NCI-H2227 treated with DMSO at 0.1 percent for 48 hours (cell line): ENCODE data around the gene ANKRD39.

Source experiments
- DNase-seq: peaks from one replicate; lab custom pipeline; 2025; lab: John Stamatoyannopoulos, UW

ANKRD39 gene

GRCh38 chr2:96853321-96853720 is 4.5 kb downstream of the ANKRD39 start:
- no peak for DNase-seq

GRCh38 chr2:96852667-96853066 is 5.1 kb downstream of the ANKRD39 start:
- DNase-seq, result no peak

- DNase-seq, result no peak
Observed at GRCh38 chr2:96848264-96848663, 9.6 kb downstream of the ANKRD39 start.

DNA sequence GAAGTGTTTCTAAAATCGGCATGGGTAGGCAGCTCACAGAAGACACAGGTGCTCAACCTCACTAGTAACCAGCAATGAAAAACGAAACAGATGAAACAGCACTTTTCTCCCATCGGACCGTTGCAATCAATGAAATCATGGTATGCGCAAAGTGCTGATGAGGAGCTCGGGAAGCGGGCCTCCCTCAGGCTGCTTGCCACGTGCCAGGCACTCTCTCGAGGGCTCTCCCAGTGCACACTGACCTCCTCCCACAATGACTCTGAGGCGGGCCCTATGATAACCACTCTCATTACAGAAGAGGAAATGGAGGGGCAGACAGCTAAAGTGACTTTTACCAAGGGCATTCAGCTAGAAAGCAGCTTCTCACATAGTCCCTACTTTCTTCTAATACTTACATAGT is 10.2 kb downstream of the ANKRD39 start:
- no peak for DNase-seq

GRCh38 chr2:96846825-96847224 is 11.0 kb downstream of the ANKRD39 start:
- no peak for DNase-seq

GRCh38 chr2:96844405-96844808 is 13.4 kb downstream of the ANKRD39 start:
- no peak for DNase-seq

DNA sequence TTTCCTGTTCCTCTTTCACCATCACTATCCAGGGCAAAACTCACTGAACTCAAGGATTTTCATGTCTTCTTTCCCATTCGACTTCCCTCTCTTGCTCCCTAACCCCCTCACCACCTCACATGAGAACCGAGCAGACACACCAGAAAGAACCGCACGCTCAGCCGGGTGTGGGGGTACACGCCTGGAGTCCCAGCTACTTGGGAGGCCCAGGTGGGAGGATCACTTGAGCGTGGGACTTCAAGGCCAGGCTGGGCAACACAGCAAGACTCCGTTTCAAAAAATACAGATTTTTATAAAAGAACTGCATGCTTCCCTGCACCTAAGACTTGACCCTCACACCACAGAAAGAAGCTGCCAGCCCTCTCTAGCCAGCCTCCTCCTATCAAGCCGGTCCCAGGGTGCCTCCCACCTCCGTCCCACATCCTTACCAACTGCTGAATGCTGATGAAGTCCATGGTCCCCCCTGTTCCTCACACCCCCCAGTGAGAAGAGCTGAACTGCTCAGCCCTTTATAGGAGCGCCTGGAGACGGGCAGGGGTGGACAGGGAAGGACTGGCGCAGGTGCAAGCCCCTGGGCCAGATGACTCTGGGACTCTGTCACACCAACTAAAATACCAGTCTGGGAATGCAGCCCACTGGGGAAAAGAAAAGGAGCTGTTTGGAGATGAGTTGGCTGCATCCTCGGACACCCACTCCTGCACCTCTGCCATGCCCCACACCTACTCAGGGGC is 14.1 kb downstream of the ANKRD39 start, which contains the start of gene ANKRD23:
TSS of gene ANKRD23 (minus strand) at position 484 of the 731 bp plus-strand sequence. CDS start at position 455, 29 bp downstream.
- no peak for DNase-seq

GRCh38 chr2:96842600-96842999 is 15.2 kb downstream of the ANKRD39 start:
- no peak for DNase-seq

- no peak for DNase-seq
Observed at GRCh38 chr2:96841701-96842495, 15.9 kb downstream of the ANKRD39 start.

DNA sequence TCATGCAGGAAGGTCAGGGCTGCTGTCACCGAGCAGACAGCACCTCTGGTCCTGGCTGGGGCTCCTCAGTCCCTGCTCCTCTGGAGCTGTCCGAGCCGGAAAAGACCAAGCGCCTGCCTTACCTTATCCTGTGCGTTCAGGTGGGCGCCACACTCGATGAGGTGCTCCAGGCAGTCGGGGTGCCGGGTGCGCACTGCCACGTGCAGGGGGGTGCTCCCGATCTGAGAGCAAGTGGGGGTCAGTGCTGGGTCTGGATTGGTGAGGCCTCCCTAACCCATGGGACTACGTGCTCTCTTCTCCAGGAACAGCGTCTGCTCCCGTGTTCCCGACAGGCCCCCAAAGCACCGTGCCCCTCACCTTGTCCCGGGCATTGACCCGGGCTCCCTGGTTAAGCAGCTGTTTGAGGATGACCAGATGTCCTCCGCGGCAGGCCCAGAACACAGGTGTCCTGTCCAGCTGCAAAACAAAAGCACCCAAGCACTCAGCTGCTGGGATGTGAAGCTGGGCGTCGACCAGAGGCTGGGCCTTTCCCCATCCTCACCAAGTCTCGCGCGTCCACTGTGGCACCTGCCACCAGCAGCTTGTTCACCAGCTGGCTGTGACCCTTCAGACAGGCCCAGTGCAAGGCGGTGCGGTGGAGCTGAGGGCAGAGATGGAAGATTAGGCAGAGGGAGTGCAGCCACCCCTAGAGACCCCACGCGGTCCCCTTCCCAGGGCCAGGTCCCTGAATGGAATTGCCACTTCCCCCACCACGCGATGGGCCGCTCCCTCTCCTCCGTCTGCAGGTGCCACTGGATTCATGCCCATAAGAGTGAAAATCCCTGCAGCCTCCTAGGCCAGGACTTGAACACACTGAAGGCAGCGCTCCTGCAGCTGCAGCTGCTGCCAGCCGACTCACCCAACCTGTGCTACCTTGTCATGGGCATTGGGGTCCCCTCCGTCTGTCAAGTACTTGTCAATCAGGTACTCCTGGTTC is 17.7 kb downstream of the ANKRD39 start:
- DNase-seq, result no peak

- DNase-seq, result no peak
Observed at GRCh38 chr2:96839293-96839874, 18.4 kb downstream of the ANKRD39 start.

- DNase-seq, result no peak
Observed at GRCh38 chr2:96838345-96839292, 19.2 kb downstream of the ANKRD39 start.

- no peak for DNase-seq
Observed at GRCh38 chr2:96837575-96837974, 20.2 kb downstream of the ANKRD39 start.

DNA sequence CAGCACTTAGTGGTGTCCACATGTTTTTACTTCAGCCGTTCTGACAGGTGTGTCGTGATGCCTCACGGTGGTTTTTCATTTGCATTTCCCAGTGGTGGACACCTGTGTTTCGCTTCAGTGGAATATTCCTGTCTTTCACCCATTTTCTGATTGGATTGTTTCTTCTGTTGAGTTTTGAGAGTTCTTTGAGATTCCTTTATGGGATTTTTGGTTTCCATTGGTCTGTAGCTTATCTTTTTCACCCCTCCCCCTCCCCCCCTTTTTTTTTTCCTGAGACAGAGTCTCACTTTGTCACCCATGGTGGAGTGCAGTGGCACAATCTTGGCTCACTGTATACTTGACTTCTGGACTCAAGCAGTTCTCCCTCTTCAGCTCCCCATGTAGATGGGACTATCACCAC is 22.0 kb downstream of the ANKRD39 start:
- DNase-seq, result no peak

DNA sequence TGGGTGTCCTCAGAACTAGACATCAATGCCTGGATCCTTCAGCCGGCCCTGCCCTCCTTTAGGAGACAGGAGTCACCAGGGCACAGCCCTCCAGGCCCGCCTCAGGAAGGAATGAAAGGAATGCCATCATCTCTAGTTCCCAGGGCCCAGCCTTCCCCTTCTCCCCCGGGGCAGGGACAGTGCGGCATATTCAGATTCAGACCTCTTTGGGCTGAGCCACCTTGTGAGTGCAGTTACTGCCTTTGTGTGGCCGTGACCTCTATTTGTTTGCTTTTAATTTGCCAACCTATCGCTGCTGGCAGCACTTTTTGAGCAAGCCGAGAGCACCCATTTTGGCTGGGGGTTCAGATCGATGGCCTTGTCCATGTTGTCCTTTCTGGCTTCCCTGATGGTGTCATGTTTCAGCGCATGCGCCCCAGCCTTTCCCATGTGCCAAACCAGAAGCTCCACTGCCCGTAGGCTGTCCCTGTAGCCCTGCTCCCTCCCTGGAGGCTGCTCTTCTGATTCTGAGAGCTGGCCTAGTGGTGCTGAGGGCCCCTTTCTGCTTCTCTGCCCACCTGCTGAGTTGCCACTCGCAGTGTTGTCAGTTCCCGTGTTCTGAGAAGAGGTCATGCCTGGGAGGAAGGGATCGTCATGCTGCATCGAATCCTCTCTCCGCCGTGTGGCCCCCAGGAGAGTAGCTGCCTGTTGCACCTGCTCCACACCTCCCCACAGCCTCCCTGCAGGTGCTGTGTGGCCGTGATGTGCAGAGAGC is 24.9 kb downstream of the ANKRD39 start:
- peak; percentile 5 for DNase-seq

- DNase-seq, result no peak
Observed at GRCh38 chr2:96832408-96832753, 25.4 kb downstream of the ANKRD39 start.

DNA sequence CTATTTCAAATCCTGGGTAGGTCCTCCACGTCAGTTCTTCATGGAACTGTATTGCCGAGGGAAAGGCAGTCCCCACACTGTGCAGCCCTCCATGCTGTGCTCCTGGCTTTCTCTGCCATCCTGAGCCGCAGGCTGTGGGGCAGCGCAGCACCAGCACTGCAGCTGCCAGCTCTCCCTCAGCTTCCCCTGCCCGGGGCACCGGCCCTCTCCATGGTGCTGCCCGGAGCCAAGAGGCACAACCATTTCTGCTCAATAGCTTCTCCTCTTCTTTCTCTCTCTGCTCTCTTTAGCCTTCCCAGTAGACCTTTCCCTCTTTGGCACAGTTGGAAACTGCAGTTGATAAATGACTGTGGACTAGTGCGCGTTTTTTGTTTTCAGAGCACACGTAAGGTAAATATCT is 26.1 kb downstream of the ANKRD39 start:
- DNase-seq, result no peak

- DNase-seq, result no peak
Observed at GRCh38 chr2:96830044-96830562, 27.7 kb downstream of the ANKRD39 start.

DNA sequence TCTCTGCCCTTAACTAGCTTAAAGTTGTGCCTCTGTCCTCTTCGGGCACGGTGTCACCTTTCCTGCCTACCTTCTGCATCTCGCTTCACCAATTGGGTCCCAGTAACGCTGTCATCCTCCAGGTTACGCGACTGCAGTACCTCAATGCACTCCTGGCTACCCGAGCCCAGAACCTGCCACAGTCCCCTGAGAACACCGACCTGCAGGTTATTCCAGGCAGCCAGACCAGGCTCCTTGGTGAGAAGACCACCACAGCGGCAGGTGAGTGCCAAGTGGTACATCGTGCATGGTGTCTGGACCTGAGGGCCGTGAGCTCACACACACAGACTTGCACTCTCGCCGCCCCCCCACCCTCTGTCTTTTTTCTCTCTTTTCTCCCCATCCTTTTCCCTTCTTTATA is 28.9 kb downstream of the ANKRD39 start:
- no peak for DNase-seq

GRCh38 chr2:96828436-96828835 is 29.4 kb downstream of the ANKRD39 start:
- DNase-seq, result no peak
